HepG2 (cell line): Measurements from ENCODE around the gene DCTN1. TPM values are rescaled to one million over a fixed set of nuclear protein-coding genes. Genes with fewer than 3 reads are reported as not detected.

Experiments used
- ATAC-seq: fragments of 200-7000 bp; cut with Tn5 transposase; 3 replicates; pipeline ENCODE4 v1.9.1; 2020; ENCODE audit warnings: mild to moderate bottlenecking, moderate library complexity
- BruUV-seq: library from RNA; stranded (reverse); fragments of 400-500 nt; replicated peaks from 2 replicates; lab custom pipeline; 2021; lab: Mats Ljungman, UMichigan
- CTCF ChIA-PET: fragments of 300-600 bp; formaldehyde crosslinking; extraction: SDS; loops from one replicate; lab custom pipeline; 2021; ENCODE audit warnings: low total read pairs, inconsistent platforms, low intra/inter-chr PET ratio; lab: Yijun Ruan, JAX
- POLR2A ChIA-PET: fragments of 350-600 bp; sonication (Branson Sonifier 250); formaldehyde crosslinking; loops from one replicate; lab custom pipeline; 2020; ENCODE audit warnings: antibody characterized with exemption, inconsistent platforms; lab: Yijun Ruan, JAX
- DNase-seq: peaks from one replicate; pipeline ENCODE4 v3.0.0-alpha.2; 2015; ENCODE audit warnings: low spot score
- FAIRE-seq: peaks from 3 replicates; lab custom pipeline; 2011; peaks lifted over from hg19 to GRCh38; lab: Jason Lieb, UNC
- H2AFZ ChIP-seq: one replicate; pipeline ENCODE4 v1.6.1; 2011; ENCODE audit warnings: low read length, inconsistent platforms
- H3K27ac ChIP-seq: fragments of 300-600 bp; 3 replicates; pipeline ENCODE4 v1.8.0; 2011; ENCODE audit warnings: mixed run types, mild to moderate bottlenecking, mixed read lengths, low read length, inconsistent platforms; ENCODE audit not compliant: insufficient read depth; ENCODE audit errors: extremely low read length
- H3K27me3 ChIP-seq, 2 experiments: fragments of 200-600 bp in 1 of 2; 2 replicates in 1 of 2; 3 replicates in 1 of 2; pipeline versions ENCODE4 v1.6.0 to v1.8.0; 2011; ENCODE audit warnings: low read length in 2 of 2, mild to moderate bottlenecking in 2 of 2, moderate library complexity in 2 of 2, inconsistent platforms in 1 of 2; ENCODE audit not compliant: insufficient read depth in 2 of 2, control insufficient read depth in 1 of 2
- H3K36me3 ChIP-seq, 2 experiments: fragments of 200-600 bp in 1 of 2; replicated peaks in 1 of 2; 2 replicates in 1 of 2; 3 replicates in 1 of 2; pipeline versions ENCODE4 v1.5.1 to v1.8.0; 2011; ENCODE audit warnings: low read length in 2 of 2, inconsistent platforms in 1 of 2; ENCODE audit not compliant: insufficient read depth in 2 of 2, control insufficient read depth in 1 of 2
- H3K4me1 ChIP-seq: 2 replicates; pipeline ENCODE4 v1.5.1; 2012; ENCODE audit warnings: low read length, inconsistent platforms; ENCODE audit not compliant: insufficient read depth
- H3K4me2 ChIP-seq: 2 replicates; pipeline ENCODE4 v1.6.0; 2011; ENCODE audit warnings: low read depth, low read length, inconsistent platforms
- H3K4me3 ChIP-seq, 3 experiments: fragments of 200-600 bp in 1 of 3; sonication (generic), shearing (Covaris generic) in 1 of 3; replicated peaks in 1 of 3; 2 replicates each; pipeline ENCODE4 v1.5.1; 2011 to 2016; ENCODE audit warnings: low read length in 3 of 3, inconsistent platforms in 2 of 3, low read depth in 2 of 3, mild to moderate bottlenecking in 2 of 3, control low read depth in 1 of 3, mixed read lengths in 1 of 3; ENCODE audit not compliant: insufficient read depth in 1 of 3
- H3K79me2 ChIP-seq: one replicate; pipeline ENCODE4 v1.6.1; 2011; ENCODE audit warnings: low read length, inconsistent platforms; ENCODE audit not compliant: insufficient read depth
- H3K9ac ChIP-seq: 2 replicates; pipeline ENCODE4 v1.6.0; 2011; ENCODE audit warnings: mild to moderate bottlenecking, low read depth, low read length, inconsistent platforms; ENCODE audit not compliant: insufficient read depth
- H3K9me3 ChIP-seq: 2 replicates; pipeline ENCODE4 v1.5.1; 2012; ENCODE audit warnings: mild to moderate bottlenecking, low read length
- H4K20me1 ChIP-seq: 2 replicates; pipeline ENCODE4 v1.6.0; 2011; ENCODE audit warnings: inconsistent platforms, mild to moderate bottlenecking, low read length, moderate library complexity; ENCODE audit not compliant: insufficient read depth
- ARID3A ChIP-seq: IDR thresholded peaks from 2 replicates; pipeline ENCODE4 v1.6.1; 2012; ENCODE audit warnings: low read depth, low read length, improper control_type of control experiment
- ATF4 ChIP-seq, 2 experiments: fragments of 450-650 bp in 1 of 2; sonication (generic) in 1 of 2; formaldehyde crosslinking; IDR thresholded peaks; 2 replicates each; pipeline versions ENCODE4 v1.5.0 to v1.8.0; 2020 to 2022; ENCODE audit warnings: mild to moderate bottlenecking in 1 of 2, missing genetic modification reagents in 1 of 2
- CBX5 ChIP-seq: sonication (generic); formaldehyde crosslinking; IDR thresholded peaks from 2 replicates; pipeline ENCODE4 v1.4.0; 2020; ENCODE audit warnings: missing genetic modification reagents, borderline replicate concordance
- CEBPB ChIP-seq: IDR thresholded peaks from 2 replicates; pipeline ENCODE4 v1.6.1; 2011; ENCODE audit warnings: low read depth, low read length, improper control_type of control experiment, borderline replicate concordance
- CEBPG ChIP-seq: IDR thresholded peaks from 2 replicates; pipeline ENCODE4 v1.6.1; 2016
- FOXA3 ChIP-seq: IDR thresholded peaks from 2 replicates; pipeline ENCODE4 v1.6.1; 2016; ENCODE audit warnings: missing genetic modification reagents, missing compliant biosample characterization
- GATAD2A ChIP-seq: IDR thresholded peaks from 2 replicates; pipeline ENCODE4 v1.6.1; 2016
- ZNF318 ChIP-seq: sonication (generic); formaldehyde crosslinking; IDR thresholded peaks from 2 replicates; pipeline ENCODE4 v1.4.0; 2020; ENCODE audit warnings: mild to moderate bottlenecking, missing genetic modification reagents
- ZNF333 ChIP-seq: sonication (generic); formaldehyde crosslinking; IDR thresholded peaks from 2 replicates; pipeline ENCODE4 v1.4.0; 2020; ENCODE audit warnings: mild to moderate bottlenecking, missing genetic modification reagents, borderline replicate concordance
- ZNF33B ChIP-seq: sonication (generic); formaldehyde crosslinking; IDR thresholded peaks from 2 replicates; pipeline ENCODE4 v1.5.1; 2020; ENCODE audit warnings: mild to moderate bottlenecking, missing genetic modification reagents
- WGBS: methylation state at CpG from one replicate; pipeline ENCODE4 v1.1.6; 2017; ENCODE audit warnings: low lambda C conversion rate; 5-methylcytosine and 5-hydroxymethylcytosine counted together
- in situ Hi-C: cut with HindIII; loops from 2 replicates; pipeline ENCODE4 v1.10.0; 2017; ENCODE audit warnings: low pct_unique_long_range_greater_than_20kb; ENCODE audit not compliant: extremely low pct_ligation_motif_present
- intact Hi-C: fragments of 100-400 bp; cut with micrococcal nuclease; formaldehyde crosslinking; loops from one replicate; pipeline ENCODE4 v1.10.0; 2022; ENCODE audit not compliant: unreplicated experiment
- polyA plus RNA-seq, 8 experiments: library from polyadenylated mRNA; depleted of rRNA in 3 of 8; stranded (reverse) in 7 of 8; unstranded in 1 of 8; fragments of >200 nt; fragmentation: Illumina TruSeq in 4 of 8; extraction: Trizol in 4 of 8; gene quantifications; 2 replicates each; pipeline versions ENCODE4 v1.2.1 to v1.2.3, GENCODE V29; 2011 to 2016; ENCODE audit warnings: low read depth in 4 of 8, missing spikeins in 1 of 8, mixed read lengths in 1 of 8; ENCODE audit not compliant: insufficient read depth in 1 of 8
- total RNA-seq, 5 experiments: library from RNA; depleted of rRNA; stranded (reverse); fragments of >200 nt; fragmentation: Illumina TruSeq; extraction: Trizol; gene quantifications; 2 replicates each; pipeline ENCODE4 v1.2.3, GENCODE V29; 2016; ENCODE audit warnings: low read depth in 1 of 5

The DCTN1 gene
- total and polyA plus RNA-seq, 2 of the 13 experiments (the other 11 are each of a cell fraction or from before 2014, with no cell fraction given), result 73.2 to 122 TPM

- no TSS peak for BruUV-seq
- peak; percentile 28 for FAIRE-seq
- DNase-seq, result peak; percentile 66
- Histone ChIP-seq H3K79me2 (peaks cover 83% of the 10 kb centered on the region), H3K27me3 (no peaks in the 10 kb centered on the region), H4K20me1 (peaks cover 14% of the 10 kb centered on the region; the same call in 1 of the 2 replicates), H3K4me2 (no peak overlapping the region), H3K4me1 (peaks cover 41% of the 10 kb centered on the region), H3K9me3 (no peaks in the 10 kb centered on the region), H3K9ac (peak overlapping the region; percentile 8; the same call in 1 of the 2 replicates), H3K36me3 (peaks cover 4 to 26% of the 10 kb centered on the region in 2 experiments), H2AFZ (no peak overlapping the region), H3K27ac (peak overlapping the region; percentile 24), H3K4me3 (no peak overlapping the region)
- TF ChIP-seq CEBPG (CRISPR knock-in tag), result peak; percentile 58
- TF ChIP-seq CBX5 (CRISPR knock-in tag), result no peak
- TF ChIP-seq CEBPB, result peak; percentile 77
- TF ChIP-seq GATAD2A, result peak; percentile 11; the same call in 1 of the 2 replicates
- no peak for TF ChIP-seq ZNF33B (CRISPR knock-in tag)
- TF ChIP-seq ZNF333, result no peak
- 0 out of 2 replicates have a peak, but pooled peaks have one; percentile 9 for TF ChIP-seq FOXA3 (CRISPR knock-in tag)
- TF ChIP-seq ZNF318 (CRISPR knock-in tag), result no peak
- TF ChIP-seq ARID3A, result 0 out of 2 replicates have a peak, but pooled peaks have one; percentile 24
- TF ChIP-seq ATF4 (CRISPR knock-in tag; IDR thresholded peaks at IDR 0.05), result peak in 1 of 2 experiments; percentile 38; a peak in 1 of 4 replicates
- in situ Hi-C loops, result no loop called here
- intact Hi-C loops, result no loop called here
- 0% methylated on average over 1 of the region's 1 CpG for WGBS
- ATAC-seq, result peak; percentile 57
- ChIA-PET CTCF (no interaction called here), POLR2A (interaction anchor here (1.1 to 2.2 kb wide), 2 partner anchors 8 to 205 kb away, joined by 3 to 10 read pairs; partner anchors contain the start of gene MOB1A)
These were observed 3.1 kb upstream of the DCTN1 start for GRCh38 chr2:74383254-74383653.
